OCI-LY7 (cell line): ENCODE results near the gene ESR2. TPM values are rescaled to one million over a fixed set of nuclear protein-coding genes. Genes with fewer than 3 reads are reported as not detected.

Source experiments
- BruUV-seq: library from RNA; stranded (reverse); fragments of 400-500 nt; replicated peaks from 2 replicates; lab custom pipeline; 2021; lab: Mats Ljungman, UMichigan
- CTCF ChIA-PET: fragments of 300-600 bp; sonication (Branson Sonifier 250); formaldehyde crosslinking; loops from one replicate; lab custom pipeline; 2022; ENCODE audit warnings: antibody characterized with exemption; ENCODE audit not compliant: unreplicated experiment; lab: Charles Lee
- POLR2A ChIA-PET: fragments of 300-600 bp; sonication (Branson Sonifier 250); formaldehyde crosslinking; loops from one replicate; lab custom pipeline; 2022; ENCODE audit warnings: antibody characterized with exemption; lab: Charles Lee
- DNase-seq: peaks from one replicate; pipeline ENCODE4 v3.0.0-alpha.2; 2015; ENCODE audit warnings: low spot score
- H2AFZ ChIP-seq: fragments of 200-600 bp; sonication (generic), shearing (Covaris generic); 2 replicates; pipeline ENCODE4 v1.6.1; 2014; ENCODE audit warnings: mild to moderate bottlenecking, antibody characterized with exemption, low read length, moderate library complexity
- H3K27ac ChIP-seq: fragments of 200-600 bp; sonication (generic); 2 replicates; pipeline ENCODE4 v1.5.1; 2014; ENCODE audit warnings: mixed run types, low read depth, mild to moderate bottlenecking, moderate library complexity, low read length, inconsistent platforms; ENCODE audit not compliant: poor library complexity, severe bottlenecking
- H3K36me3 ChIP-seq: fragments of 200-600 bp; sonication (generic); 2 replicates; pipeline ENCODE4 v1.6.1; 2014; ENCODE audit warnings: mild to moderate bottlenecking, antibody characterized with exemption, low read length, moderate library complexity, mixed read lengths; ENCODE audit not compliant: insufficient read depth
- H3K4me1 ChIP-seq: fragments of 200-600 bp; sonication (generic); 2 replicates; pipeline ENCODE4 v1.5.1; 2014; ENCODE audit warnings: mild to moderate bottlenecking, low read length; ENCODE audit not compliant: insufficient read depth, poor library complexity, severe bottlenecking
- H3K4me2 ChIP-seq: fragments of 200-600 bp; sonication (generic); 2 replicates; pipeline ENCODE4 v1.6.1; 2014; ENCODE audit warnings: mild to moderate bottlenecking, low read length
- H3K4me3 ChIP-seq: fragments of 200-600 bp; sonication (generic); 2 replicates; pipeline ENCODE4 v1.5.1; 2014; ENCODE audit warnings: mild to moderate bottlenecking, low read depth, low read length; ENCODE audit not compliant: poor library complexity, severe bottlenecking
- H3K79me2 ChIP-seq: fragments of 200-600 bp; sonication (generic); 2 replicates; pipeline ENCODE4 v1.6.1; 2016; ENCODE audit warnings: low read depth, mild to moderate bottlenecking, low read length, moderate library complexity, mixed read lengths; ENCODE audit not compliant: insufficient read depth
- H3K9me2 ChIP-seq: fragments of 200-600 bp; sonication (generic); 2 replicates; pipeline ENCODE4 v1.6.1; 2016; ENCODE audit warnings: mild to moderate bottlenecking, low read length, mixed read lengths; ENCODE audit not compliant: insufficient read depth
- H3K9me3 ChIP-seq: fragments of 200-600 bp; sonication (generic); 2 replicates; pipeline ENCODE4 v1.6.1; 2014; ENCODE audit warnings: mild to moderate bottlenecking, mixed run types, low read length, mixed read lengths
- H4K20me1 ChIP-seq: fragments of 200-600 bp; sonication (generic); 2 replicates; pipeline ENCODE4 v1.6.1; 2014; ENCODE audit warnings: mild to moderate bottlenecking, antibody characterized with exemption, low read length, moderate library complexity, mixed read lengths; ENCODE audit not compliant: insufficient read depth
- CTCF ChIP-seq: fragments of 200-600 bp; sonication (generic); conservative IDR thresholded peaks from 2 replicates; pipeline ENCODE4 v1.5.1; 2014; ENCODE audit warnings: mild to moderate bottlenecking, antibody characterized with exemption, low read length, moderate library complexity, mixed read lengths
- EZH2phosphoT487 ChIP-seq: fragments of 200-600 bp; sonication (generic); IDR thresholded peaks from 2 replicates; pipeline ENCODE4 v1.6.1; 2018; ENCODE audit warnings: low read depth, borderline replicate concordance, mild to moderate bottlenecking, mixed run types, antibody characterized with exemption, low read length, moderate library complexity, mixed read lengths
- intact Hi-C: fragments of 100-400 bp; cut with micrococcal nuclease; formaldehyde crosslinking; loops from one replicate; pipeline ENCODE4 v1.10.0; 2022; ENCODE audit not compliant: unreplicated experiment
- total RNA-seq, 2 experiments: library from RNA; depleted of rRNA in 1 of 2; stranded (reverse); fragments of >200 nt in 1 of 2; shearing (Covaris generic) in 1 of 2; gene quantifications; 2 replicates each; pipeline ENCODE4 v1.2.3, GENCODE V29; 2014 to 2022

Gene ESR2
- total RNA-seq, 2 experiments from 2014 or later = 13.4 to 37.7 TPM

GRCh38 chr14:64233531-64234190 is 60.5 kb downstream of the ESR2 start:
- H3K4me2 ChIP-seq = peak overlapping the region; percentile 84
- CTCF ChIA-PET = no interaction called here
- H3K27ac ChIP-seq = peak overlapping the region; percentile 98
- H3K4me3 ChIP-seq = peak overlapping the region; percentile 78
- H3K79me2 ChIP-seq = peaks cover 62% of the 10 kb centered on the region
- intact Hi-C loops = loop anchor here (1.0 to 10.0 kb wide), 4 partner anchors 104 to 1071 kb away; partner anchors contain the start of genes SYNE2 and ZBTB25
- TF ChIP-seq CTCF = no peak
- no peak for TF ChIP-seq EZH2phosphoT487
- BruUV-seq = TSS peak; percentile 56
- H3K9me3 ChIP-seq = no peaks in the 10 kb centered on the region
- peaks cover 66% of the 10 kb centered on the region for H3K4me1 ChIP-seq
- H2AFZ ChIP-seq = no peak overlapping the region
- POLR2A ChIA-PET = interaction anchor here (0.6 to 2.5 kb wide), 6 partner anchors 10 to 366 kb away, joined by 3 to 8 read pairs (median 3); partner anchors contain the start of gene ESR2
- H3K9me2 ChIP-seq = no peaks in the 10 kb centered on the region
- H4K20me1 ChIP-seq = no peaks in the 10 kb centered on the region; the same call in 1 of the 2 replicates
- DNase-seq = peak; percentile 23
- peaks cover 42% of the 10 kb centered on the region for H3K36me3 ChIP-seq

- Histone ChIP-seq H4K20me1 (peaks cover 4% of the 10 kb centered on the region; the same call in 1 of the 2 replicates), H3K27ac (peak overlapping the region; percentile 98), H3K79me2 (peaks cover 69% of the 10 kb centered on the region), H3K36me3 (peaks cover 49% of the 10 kb centered on the region), H2AFZ (no peak overlapping the region), H3K4me3 (peak overlapping the region; percentile 78), H3K9me2 (no peaks in the 10 kb centered on the region), H3K4me2 (peak overlapping the region; percentile 84), H3K9me3 (no peaks in the 10 kb centered on the region), H3K4me1 (peaks cover 63% of the 10 kb centered on the region)
- peak; percentile 38 for DNase-seq
- no TSS peak for BruUV-seq
- intact Hi-C loops = loop anchor here (5.0 to 10.0 kb wide), 2 partner anchors 381 to 1072 kb away; partner anchors contain the start of gene SYNE2
- POLR2A ChIA-PET = interaction anchor here (1.6 to 2.5 kb wide), 3 partner anchors 10 to 65 kb away, joined by 4 to 8 read pairs (median 4); partner anchors contain the start of gene ESR2
- TF ChIP-seq CTCF (no peak), EZH2phosphoT487 (no peak)
- CTCF ChIA-PET = no interaction called here
Observed at GRCh38 chr14:64232944-64233343, 61.2 kb downstream of the ESR2 start.
